ENCODE results near the gene LEF1. TPM values are rescaled to one million over a fixed set of nuclear protein-coding genes. Genes with fewer than 3 reads are reported as not detected.

Gene LEF1
- total RNA-seq, 1 donor from 2014 or later = 16.6 TPM

DNA sequence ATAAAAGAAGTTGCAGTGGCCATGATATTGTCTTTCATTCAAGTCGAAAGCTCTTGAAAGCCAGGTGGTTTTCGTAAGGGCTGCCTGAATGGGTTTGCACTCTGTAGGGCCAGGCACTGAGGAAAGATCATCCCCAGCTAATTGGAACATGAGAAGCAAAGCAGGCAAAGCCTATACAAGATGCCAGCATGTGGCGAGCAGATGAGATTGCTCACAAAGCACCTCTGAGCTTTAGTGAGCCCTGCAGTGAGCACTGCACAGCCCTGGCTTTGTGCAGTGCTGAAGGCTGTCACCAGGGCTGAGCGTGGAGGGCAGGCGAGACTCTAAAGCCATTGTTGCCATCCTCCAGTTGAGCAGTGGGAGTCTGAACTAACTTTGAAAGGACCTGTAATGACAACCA, 125.2 kb downstream of the LEF1 start:
- H4K20me1 ChIP-seq (ENCODE audit: insufficient read depth, low read length) = no peaks in the 10 kb centered on the region
- TF ChIP-seq, protein P1, sequence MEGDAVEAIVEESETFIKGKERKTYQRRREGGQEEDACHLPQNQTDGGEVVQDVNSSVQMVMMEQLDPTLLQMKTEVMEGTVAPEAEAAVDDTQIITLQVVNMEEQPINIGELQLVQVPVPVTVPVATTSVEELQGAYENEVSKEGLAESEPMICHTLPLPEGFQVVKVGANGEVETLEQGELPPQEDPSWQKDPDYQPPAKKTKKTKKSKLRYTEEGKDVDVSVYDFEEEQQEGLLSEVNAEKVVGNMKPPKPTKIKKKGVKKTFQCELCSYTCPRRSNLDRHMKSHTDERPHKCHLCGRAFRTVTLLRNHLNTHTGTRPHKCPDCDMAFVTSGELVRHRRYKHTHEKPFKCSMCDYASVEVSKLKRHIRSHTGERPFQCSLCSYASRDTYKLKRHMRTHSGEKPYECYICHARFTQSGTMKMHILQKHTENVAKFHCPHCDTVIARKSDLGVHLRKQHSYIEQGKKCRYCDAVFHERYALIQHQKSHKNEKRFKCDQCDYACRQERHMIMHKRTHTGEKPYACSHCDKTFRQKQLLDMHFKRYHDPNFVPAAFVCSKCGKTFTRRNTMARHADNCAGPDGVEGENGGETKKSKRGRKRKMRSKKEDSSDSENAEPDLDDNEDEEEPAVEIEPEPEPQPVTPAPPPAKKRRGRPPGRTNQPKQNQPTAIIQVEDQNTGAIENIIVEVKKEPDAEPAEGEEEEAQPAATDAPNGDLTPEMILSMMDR (IDR thresholded peaks at IDR 0.05; ENCODE audit: insufficient read depth, low read depth, low read length) = no peak
- TF ChIP-seq EZH2 (IDR thresholded peaks at IDR 0.05; ENCODE audit: insufficient read depth, low read length) = no peak
- no peak overlapping the region for H2AFZ ChIP-seq (ENCODE audit: low read depth, low read length)
- no peak overlapping the region for H3K4me2 ChIP-seq (ENCODE audit: low read length)
- H3K27me3 Mint-ChIP-seq (ENCODE audit: low read depth, unreplicated experiment) = peaks cover 1% of the 10 kb centered on the region
- H3K4me1 Mint-ChIP-seq (ENCODE audit: low read depth, unreplicated experiment) = no peaks in the 10 kb centered on the region
- H3K9ac ChIP-seq (ENCODE audit: low read length) = no peak overlapping the region
- no peak for FAIRE-seq
- peaks cover 8% of the 10 kb centered on the region for H3K4me1 ChIP-seq (ENCODE audit: insufficient read depth, low read length)
- H3K36me3 Mint-ChIP-seq (ENCODE audit: low read depth, unreplicated experiment) = peaks cover 7% of the 10 kb centered on the region
- H3K9me3 ChIP-seq (ENCODE audit: insufficient read depth, low read depth, low read length) = no peaks in the 10 kb centered on the region
- H3K27me3 ChIP-seq (ENCODE audit: insufficient read depth, low read length) = no peaks in the 10 kb centered on the region
- H3K27ac Mint-ChIP-seq (ENCODE audit: unreplicated experiment) = no peak overlapping the region
- no peaks in the 10 kb centered on the region for H3K9me3 Mint-ChIP-seq (ENCODE audit: unreplicated experiment)
- H3K36me3 ChIP-seq (ENCODE audit: insufficient read depth, low read length) = no peaks in the 10 kb centered on the region
- no peak overlapping the region for H3K4me3 Mint-ChIP-seq (ENCODE audit: unreplicated experiment)
- no peaks in the 10 kb centered on the region for H3K79me2 ChIP-seq (ENCODE audit: insufficient read depth, low read length)
- H3K27ac ChIP-seq (ENCODE audit: low read depth, low read length) = no peak overlapping the region
- H3K4me3 ChIP-seq (ENCODE audit: insufficient read depth, low read depth, low read length) = no peak overlapping the region
- DNase-seq (ENCODE audit: low read depth) = no peak

DNA sequence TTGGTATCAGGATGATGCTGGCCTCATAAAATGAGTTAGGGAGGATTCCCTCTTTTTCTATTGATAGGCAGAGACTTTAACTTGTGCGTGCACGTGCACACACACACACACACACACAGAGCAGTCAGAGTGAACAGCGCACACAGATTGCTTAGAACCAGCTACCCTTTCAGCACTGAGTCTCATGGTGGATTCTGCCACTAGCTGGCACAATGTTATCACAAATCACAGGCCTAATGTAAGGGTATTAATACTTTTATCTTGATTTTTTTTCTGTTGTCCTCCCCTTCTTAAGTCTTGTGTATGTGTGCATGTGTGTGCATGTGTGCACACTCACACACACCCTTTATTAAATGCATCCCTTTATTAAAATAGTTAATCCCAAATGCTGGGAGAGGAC, 125.8 kb downstream of the LEF1 start:
- peaks cover 1% of the 10 kb centered on the region for H3K27me3 Mint-ChIP-seq (ENCODE audit: low read depth, unreplicated experiment)
- H2AFZ ChIP-seq (ENCODE audit: low read depth, low read length) = no peak overlapping the region
- no peak for DNase-seq (ENCODE audit: low read depth)
- no peak overlapping the region for H3K9ac ChIP-seq (ENCODE audit: low read length)
- no peaks in the 10 kb centered on the region for H3K4me1 Mint-ChIP-seq (ENCODE audit: low read depth, unreplicated experiment)
- no peak overlapping the region for H3K27ac ChIP-seq (ENCODE audit: low read depth, low read length)
- no peaks in the 10 kb centered on the region for H3K9me3 Mint-ChIP-seq (ENCODE audit: unreplicated experiment)
- H3K79me2 ChIP-seq (ENCODE audit: insufficient read depth, low read length) = no peaks in the 10 kb centered on the region
- no peak for TF ChIP-seq EZH2 (IDR thresholded peaks at IDR 0.05; ENCODE audit: insufficient read depth, low read length)
- TF ChIP-seq, protein P1 (IDR thresholded peaks at IDR 0.05; ENCODE audit: insufficient read depth, low read depth, low read length) = no peak
- no peaks in the 10 kb centered on the region for H4K20me1 ChIP-seq (ENCODE audit: insufficient read depth, low read length)
- H3K4me1 ChIP-seq (ENCODE audit: insufficient read depth, low read length) = peaks cover 8% of the 10 kb centered on the region
- H3K4me3 ChIP-seq (ENCODE audit: insufficient read depth, low read depth, low read length) = no peak overlapping the region
- H3K4me2 ChIP-seq (ENCODE audit: low read length) = no peak overlapping the region
- no peaks in the 10 kb centered on the region for H3K9me3 ChIP-seq (ENCODE audit: insufficient read depth, low read depth, low read length)
- no peak overlapping the region for H3K4me3 Mint-ChIP-seq (ENCODE audit: unreplicated experiment)
- H3K36me3 Mint-ChIP-seq (ENCODE audit: low read depth, unreplicated experiment) = peaks cover 7% of the 10 kb centered on the region
- no peak for FAIRE-seq
- H3K27ac Mint-ChIP-seq (ENCODE audit: unreplicated experiment) = no peak overlapping the region
- no peaks in the 10 kb centered on the region for H3K27me3 ChIP-seq (ENCODE audit: insufficient read depth, low read length)
- H3K36me3 ChIP-seq (ENCODE audit: insufficient read depth, low read length) = no peaks in the 10 kb centered on the region

DNA sequence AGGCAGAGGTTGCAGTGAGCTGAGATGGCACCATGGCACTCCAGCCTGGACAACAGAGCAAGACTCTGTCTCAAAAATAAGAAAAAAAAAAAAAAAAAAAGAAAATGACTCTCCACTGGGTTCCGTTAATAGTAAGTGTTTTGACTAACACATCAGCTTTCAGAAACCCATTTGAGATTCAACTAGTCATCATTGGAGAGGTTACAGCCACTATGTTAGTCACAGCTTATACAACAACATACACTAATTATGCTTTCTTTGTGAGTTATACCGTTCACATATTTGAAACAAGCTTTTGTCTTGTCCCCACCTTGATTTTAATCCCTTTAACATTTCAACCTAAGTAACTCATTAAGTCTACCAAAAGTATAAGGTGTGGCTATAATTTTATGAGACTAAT, 130.8 kb downstream of the LEF1 start:
- H3K36me3 ChIP-seq (ENCODE audit: insufficient read depth, low read length) = peaks cover 3% of the 10 kb centered on the region
- no peaks in the 10 kb centered on the region for H3K4me1 ChIP-seq (ENCODE audit: insufficient read depth, low read length)
- Mint-ChIP-seq H3K4me1 (ENCODE audit: low read depth, unreplicated experiment) (peaks cover 7% of the 10 kb centered on the region), H3K27ac (ENCODE audit: unreplicated experiment) (no peak overlapping the region), H3K27me3 (ENCODE audit: low read depth, unreplicated experiment) (no peaks in the 10 kb centered on the region), H3K36me3 (ENCODE audit: low read depth, unreplicated experiment) (peaks cover 2% of the 10 kb centered on the region), H3K9me3 (ENCODE audit: unreplicated experiment) (no peaks in the 10 kb centered on the region), H3K4me3 (ENCODE audit: unreplicated experiment) (no peak overlapping the region)
- H2AFZ ChIP-seq (ENCODE audit: low read depth, low read length) = no peak overlapping the region
- TF ChIP-seq, protein P1 (IDR thresholded peaks at IDR 0.05; ENCODE audit: insufficient read depth, low read depth, low read length) = no peak
- TF ChIP-seq EZH2 (IDR thresholded peaks at IDR 0.05; ENCODE audit: insufficient read depth, low read length) = no peak
- H3K9me3 ChIP-seq (ENCODE audit: insufficient read depth, low read depth, low read length) = no peaks in the 10 kb centered on the region
- no peaks in the 10 kb centered on the region for H3K27me3 ChIP-seq (ENCODE audit: insufficient read depth, low read length)
- H3K27ac ChIP-seq (ENCODE audit: low read depth, low read length) = no peak overlapping the region
- DNase-seq (ENCODE audit: low read depth) (no peak), FAIRE-seq (no peak)
- no peak overlapping the region for H3K4me2 ChIP-seq (ENCODE audit: low read length)
- H4K20me1 ChIP-seq (ENCODE audit: insufficient read depth, low read length) = no peaks in the 10 kb centered on the region
- no peak overlapping the region for H3K9ac ChIP-seq (ENCODE audit: low read length)
- no peak overlapping the region for H3K4me3 ChIP-seq (ENCODE audit: insufficient read depth, low read depth, low read length)
- H3K79me2 ChIP-seq (ENCODE audit: insufficient read depth, low read length) = no peaks in the 10 kb centered on the region
